GM21825 (cell line): Measurements from ENCODE around the gene UBE3A.

Experiments used
- ATAC-seq: cut with Tn5 transposase; IDR thresholded peaks from one replicate; pipeline ENCODE4 v1.9.1; 2021; ENCODE audit warnings: mild to moderate bottlenecking, moderate library complexity; ENCODE audit not compliant: unreplicated experiment

The UBE3A gene

GRCh38 chr15:25335279-25335678 lies 103.5 kb downstream of the UBE3A start:
- no peak for ATAC-seq

GRCh38 chr15:25333049-25333448 lies 105.8 kb downstream of the UBE3A start:
- no peak for ATAC-seq

GRCh38 chr15:25332306-25332705 lies 106.5 kb downstream of the UBE3A start:
- ATAC-seq: no peak

GRCh38 chr15:25331860-25332259 lies 107.0 kb downstream of the UBE3A start:
- no peak for ATAC-seq

- no peak for ATAC-seq
These were observed 107.4 kb downstream of the UBE3A start for GRCh38 chr15:25331404-25331803.

- ATAC-seq: no peak
These were observed 109.1 kb downstream of the UBE3A start for GRCh38 chr15:25329696-25330095.

GRCh38 chr15:25327686-25328085 lies 111.1 kb downstream of the UBE3A start:
- ATAC-seq: no peak

GRCh38 chr15:25325187-25325586 lies 113.6 kb downstream of the UBE3A start:
- no peak for ATAC-seq

- ATAC-seq: no peak
These were observed 115.4 kb downstream of the UBE3A start for GRCh38 chr15:25323420-25323819.

GRCh38 chr15:25287823-25288222 lies 151.0 kb downstream of the UBE3A start:
- no peak for ATAC-seq
